Activated T-helper 1 cell treated with Interleukin-2 at 50 U/mL for 16 hours (primary cell): ENCODE results near the gene CEP83.

ENCODE experiments used
- DNase-seq: peaks from one replicate; pipeline ENCODE4 v3.0.0-alpha.2; 2020; ENCODE audit warnings: low read depth

Gene CEP83

DNA sequence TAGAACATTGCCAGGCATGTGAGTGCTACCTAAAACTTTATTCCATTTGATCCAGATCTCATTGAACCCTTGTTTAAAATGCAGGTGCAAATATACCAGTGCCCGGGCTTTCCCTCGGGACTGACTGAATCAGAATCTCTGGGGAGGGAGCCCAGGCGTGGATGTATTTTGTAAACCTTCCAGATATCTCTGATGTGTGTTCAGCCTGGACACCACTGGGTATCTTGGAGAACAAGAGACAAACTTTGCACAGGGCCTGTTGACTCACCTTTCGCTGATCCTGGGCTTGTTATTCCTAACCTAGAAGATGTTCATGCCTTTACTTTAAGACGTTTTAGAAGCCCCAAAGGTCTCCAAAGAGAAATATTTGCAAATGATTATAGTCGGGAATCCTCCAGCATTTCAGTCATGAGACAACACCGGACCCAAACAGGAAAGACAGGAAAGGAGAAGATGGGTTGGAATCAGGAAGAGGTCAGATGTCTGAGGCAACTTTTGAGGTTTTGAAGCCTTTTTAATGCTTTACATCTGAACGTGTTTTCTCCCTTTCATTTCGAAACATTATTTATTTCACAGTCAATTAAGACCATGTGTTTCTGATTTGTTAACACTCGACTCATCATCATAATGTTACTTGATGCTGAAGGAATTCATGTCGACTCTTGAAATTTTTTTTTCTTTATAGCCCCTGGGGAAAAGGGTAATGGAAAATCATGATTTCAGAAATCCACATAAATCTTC is 192.7 kb downstream of the CEP83 start:
- DNase-seq = no peak

DNA sequence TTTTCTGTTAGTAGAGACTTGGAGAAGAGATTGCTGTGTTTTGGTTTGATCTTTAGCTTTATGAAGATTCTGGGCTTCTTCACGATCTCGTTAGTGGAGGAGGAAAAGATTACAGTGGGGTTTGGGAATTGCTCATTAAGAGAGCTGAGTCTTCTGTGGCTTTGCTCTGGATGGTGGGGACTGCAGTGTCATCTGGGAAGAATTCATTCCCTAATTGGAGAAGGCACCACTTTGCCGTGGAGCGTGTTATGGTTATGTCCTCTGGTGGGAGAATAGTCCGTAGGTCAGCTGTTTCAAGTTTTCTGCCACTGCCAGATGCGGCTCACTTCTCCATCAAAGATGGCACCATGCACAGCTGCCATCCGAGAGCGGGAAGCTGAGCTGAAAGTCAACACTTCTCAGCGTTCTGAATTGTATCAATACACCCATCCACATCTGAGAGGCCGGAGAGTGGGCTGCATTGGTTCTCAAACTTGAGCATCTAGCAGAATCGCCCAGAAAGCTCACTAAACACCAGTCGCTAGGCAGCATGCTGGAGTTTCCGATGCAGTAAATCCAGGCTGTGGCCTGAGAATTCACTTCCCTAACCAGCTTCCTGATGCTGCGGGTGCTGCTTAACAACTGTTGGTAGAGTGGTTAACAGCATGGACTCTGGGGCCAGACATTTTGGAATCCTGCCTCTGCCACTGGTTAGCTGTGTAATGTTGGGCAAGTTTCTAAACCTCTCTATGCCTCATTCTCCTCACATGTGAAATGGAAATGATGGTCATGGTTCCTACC is 193.5 kb downstream of the CEP83 start:
- DNase-seq = no peak

GRCh38 chr12:94265539-94265938 is 194.1 kb downstream of the CEP83 start:
- no peak for DNase-seq

DNA sequence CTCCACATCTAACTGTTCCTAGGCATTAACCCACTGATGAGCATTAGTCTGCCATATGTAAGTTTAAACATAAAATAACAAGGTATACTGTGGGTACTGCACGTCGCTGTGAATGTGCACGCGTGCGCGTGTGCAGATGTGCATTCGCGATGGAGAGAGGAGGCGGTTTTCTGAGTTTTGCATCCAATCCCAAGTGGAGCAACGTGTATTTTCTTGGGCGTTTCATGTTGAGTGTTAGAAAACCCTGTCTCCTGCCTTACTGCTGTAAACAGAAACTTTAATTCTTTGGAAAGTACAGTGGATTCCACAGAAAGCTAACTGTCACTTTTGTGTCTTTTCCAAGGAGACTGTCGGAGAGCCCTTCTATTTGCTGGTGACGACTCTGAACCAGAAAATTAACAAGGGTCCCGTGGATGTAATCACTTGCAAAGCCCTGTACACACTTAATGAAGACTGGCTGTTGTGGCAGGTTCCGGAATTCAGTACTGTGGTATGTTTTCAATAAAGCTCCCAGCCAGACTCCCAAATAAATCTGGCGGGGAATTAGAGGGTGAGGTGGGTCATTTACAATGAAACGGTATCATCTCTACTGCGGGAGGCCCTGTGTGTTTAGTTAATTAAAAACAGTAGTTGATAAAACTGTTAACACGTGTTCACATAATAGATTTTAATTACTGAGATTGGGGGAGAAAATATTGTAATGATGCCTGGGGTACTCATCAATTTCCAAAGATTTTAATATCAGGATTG is 194.8 kb downstream of the CEP83 start:
- no peak for DNase-seq

DNA sequence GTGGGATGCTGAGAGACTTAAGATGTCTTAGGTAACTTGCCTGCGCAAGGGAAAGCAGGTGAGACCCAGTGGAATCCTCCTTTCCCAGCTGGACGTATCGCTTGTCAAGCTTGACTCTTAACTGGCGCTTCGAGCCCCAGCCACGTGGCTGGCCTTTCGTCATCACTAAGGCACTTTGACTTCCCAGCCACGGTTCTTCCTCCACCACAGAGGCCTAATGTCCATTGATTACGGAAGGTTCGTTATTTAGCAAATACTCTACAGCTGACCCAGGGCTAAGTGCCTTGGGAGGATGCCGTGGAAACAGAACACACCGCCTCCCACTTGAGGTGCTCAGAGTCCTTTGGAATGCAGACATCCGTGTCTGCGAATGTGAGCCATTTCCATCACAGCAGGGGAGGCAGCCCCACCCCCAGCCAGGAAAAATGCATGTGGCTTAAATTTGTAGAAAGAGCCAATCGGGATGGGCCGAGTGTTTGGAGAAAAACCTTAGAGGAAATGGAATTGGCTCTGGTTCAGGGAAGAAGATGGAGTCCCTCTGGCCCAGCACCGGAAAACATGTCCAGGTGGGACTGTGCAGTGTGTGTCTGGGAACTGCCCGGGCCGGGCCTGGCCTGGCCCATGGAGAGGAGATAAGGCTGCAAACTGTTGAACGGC is 195.6 kb downstream of the CEP83 start:
- DNase-seq = no peak

DNA sequence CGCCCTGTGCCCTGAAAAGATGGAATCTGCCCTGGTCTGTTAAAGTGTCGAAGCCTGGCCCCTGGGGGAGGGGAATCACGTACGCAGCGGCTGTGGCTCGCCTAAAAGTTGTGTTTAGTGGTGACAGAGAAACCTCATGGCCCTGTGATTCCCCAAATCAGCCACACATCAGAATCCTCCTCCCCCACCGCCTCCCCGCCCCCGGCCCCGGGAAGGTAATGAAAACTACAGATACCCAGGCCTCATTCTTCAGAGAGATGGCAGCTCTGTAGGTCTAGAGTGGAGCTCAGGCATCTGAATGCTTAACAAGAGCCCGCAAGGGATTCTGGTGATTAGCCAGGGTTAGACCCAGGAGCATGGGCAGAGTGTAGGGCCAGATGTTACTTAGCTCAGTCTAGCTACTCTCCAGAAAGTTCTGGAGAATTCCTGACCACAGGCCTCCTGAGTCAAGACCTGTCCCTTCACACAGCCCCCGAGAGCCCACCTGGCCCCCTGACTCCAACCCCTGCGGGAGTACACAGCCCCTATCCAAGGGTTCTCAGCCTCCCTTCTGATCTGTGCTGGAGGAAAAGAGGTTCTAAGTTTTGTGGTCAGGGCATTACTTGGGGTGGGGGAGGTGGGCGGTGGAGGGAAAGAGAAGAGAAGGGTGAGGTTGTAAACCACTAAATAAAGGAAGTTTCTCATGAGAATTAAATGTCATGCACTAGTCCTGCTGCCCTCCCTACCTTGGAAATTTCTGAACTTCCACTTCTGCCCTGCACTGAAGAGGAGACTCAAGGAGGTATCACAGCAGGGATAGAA is 196.5 kb downstream of the CEP83 start:
- DNase-seq = peak; percentile 9

DNA sequence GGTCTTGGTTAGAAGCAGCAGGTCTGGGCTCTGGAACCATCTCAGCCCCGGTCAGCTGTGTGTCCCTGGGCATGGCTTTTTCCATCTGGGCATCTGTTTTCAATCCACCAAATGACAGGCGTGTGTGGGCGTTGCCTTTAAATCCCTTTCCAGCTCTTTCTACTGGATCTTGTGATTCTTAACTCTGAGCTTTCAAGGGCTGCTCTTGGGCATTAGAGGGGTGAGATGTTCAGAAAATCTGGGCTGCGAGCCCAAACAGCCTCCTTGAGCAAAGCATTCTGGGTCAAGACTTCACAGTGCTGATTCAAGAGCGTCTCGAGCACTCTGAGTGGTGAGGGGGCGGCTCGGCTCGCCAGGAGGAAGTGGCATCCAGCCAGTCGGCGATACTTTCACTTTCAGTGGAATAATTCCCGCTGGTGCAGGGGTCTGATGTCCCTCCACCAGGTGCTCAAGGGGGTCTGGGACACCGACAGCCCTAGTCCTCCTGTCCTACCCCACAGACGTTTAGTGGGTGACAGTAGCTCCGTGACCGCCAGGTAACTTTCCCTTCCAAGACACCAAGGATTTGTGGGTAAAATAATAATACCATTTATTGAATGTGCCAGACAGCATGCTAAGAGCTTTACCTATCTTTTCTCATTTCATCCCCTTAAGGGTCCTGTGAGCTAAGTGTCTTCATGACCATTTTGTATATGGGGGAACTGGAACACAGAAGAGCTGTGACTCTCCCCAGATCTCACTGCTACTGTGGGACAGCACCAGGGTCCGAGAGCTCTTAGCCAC is 197.2 kb downstream of the CEP83 start:
- DNase-seq = peak; percentile 54

DNA sequence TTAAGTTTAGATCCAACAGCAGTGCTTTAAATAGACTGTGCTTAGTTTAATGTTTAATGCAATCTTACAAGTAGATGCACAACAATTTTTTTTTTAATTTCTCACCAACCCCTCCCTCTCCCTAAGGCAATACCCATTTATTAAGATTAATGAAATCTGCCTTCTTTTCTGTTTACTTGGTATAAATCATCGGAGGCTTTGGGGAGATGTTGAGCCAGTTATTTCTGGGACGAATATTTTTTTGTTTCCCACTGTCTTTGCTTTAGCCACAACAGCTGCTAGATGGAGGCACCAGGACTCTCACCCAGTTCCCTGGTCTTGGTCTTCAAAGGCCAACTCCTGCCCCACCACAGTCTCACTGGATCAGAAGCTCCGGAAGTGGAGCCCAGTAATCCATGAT is 197.9 kb downstream of the CEP83 start:
- no peak for DNase-seq

DNA sequence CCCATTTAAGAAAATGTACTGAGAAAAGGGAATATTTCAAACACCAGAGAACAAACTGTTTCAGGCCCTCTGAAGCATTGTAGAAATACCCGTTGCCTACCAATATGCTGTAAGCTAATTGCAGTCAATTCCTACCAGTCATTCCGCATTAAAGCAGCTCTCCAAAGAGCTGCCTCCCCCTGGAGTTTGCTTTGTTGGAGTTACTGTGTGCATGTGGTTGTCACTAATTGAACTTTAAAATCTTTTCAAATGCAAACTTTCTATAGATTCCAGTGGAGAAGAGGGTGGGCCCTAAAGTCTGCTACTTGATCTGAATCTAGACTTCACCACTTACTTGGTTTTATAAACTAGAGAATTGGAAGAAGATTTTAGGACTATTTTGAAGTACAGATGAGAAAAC is 198.5 kb downstream of the CEP83 start:
- DNase-seq = no peak

DNA sequence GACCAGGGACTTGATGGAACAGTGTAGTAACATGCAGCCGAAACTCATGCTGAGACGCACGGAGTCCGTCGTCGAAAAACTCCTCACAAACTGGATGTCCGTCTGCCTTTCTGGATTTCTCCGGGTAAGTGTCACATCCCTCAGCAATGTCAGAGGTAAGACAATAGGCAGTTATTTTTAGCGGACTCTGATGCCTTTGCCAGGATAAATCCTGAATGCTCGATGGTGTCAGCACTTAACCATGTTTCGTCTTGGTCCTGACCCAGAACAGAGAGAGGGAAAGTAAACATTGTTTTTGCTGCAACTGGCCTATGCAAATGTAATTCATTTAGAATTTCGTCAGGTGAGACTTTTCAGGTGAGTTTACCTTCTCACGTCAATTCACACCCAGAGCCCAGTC is 198.9 kb downstream of the CEP83 start:
- no peak for DNase-seq

- DNase-seq = no peak
Observed at GRCh38 chr12:94260017-94260416, 199.7 kb downstream of the CEP83 start.

GRCh38 chr12:94258593-94258992 is 201.1 kb downstream of the CEP83 start:
- no peak for DNase-seq
